Subcutaneous preadipocyte (primary cell): ENCODE measurements around the gene LOXL1. TPM values are rescaled to one million over a fixed set of nuclear protein-coding genes. Genes with fewer than 3 reads are reported as not detected.

Experiments
- total RNA-seq: library from RNA; depleted of rRNA; stranded (reverse); fragments of >200 nt; gene quantifications from 2 replicates; pipeline ENCODE4 v1.2.3, GENCODE V29; 2012

The LOXL1 gene, protein sequence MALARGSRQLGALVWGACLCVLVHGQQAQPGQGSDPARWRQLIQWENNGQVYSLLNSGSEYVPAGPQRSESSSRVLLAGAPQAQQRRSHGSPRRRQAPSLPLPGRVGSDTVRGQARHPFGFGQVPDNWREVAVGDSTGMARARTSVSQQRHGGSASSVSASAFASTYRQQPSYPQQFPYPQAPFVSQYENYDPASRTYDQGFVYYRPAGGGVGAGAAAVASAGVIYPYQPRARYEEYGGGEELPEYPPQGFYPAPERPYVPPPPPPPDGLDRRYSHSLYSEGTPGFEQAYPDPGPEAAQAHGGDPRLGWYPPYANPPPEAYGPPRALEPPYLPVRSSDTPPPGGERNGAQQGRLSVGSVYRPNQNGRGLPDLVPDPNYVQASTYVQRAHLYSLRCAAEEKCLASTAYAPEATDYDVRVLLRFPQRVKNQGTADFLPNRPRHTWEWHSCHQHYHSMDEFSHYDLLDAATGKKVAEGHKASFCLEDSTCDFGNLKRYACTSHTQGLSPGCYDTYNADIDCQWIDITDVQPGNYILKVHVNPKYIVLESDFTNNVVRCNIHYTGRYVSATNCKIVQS
- total RNA-seq = 84.8 and 93.0 TPM in 2 replicates

DNA sequence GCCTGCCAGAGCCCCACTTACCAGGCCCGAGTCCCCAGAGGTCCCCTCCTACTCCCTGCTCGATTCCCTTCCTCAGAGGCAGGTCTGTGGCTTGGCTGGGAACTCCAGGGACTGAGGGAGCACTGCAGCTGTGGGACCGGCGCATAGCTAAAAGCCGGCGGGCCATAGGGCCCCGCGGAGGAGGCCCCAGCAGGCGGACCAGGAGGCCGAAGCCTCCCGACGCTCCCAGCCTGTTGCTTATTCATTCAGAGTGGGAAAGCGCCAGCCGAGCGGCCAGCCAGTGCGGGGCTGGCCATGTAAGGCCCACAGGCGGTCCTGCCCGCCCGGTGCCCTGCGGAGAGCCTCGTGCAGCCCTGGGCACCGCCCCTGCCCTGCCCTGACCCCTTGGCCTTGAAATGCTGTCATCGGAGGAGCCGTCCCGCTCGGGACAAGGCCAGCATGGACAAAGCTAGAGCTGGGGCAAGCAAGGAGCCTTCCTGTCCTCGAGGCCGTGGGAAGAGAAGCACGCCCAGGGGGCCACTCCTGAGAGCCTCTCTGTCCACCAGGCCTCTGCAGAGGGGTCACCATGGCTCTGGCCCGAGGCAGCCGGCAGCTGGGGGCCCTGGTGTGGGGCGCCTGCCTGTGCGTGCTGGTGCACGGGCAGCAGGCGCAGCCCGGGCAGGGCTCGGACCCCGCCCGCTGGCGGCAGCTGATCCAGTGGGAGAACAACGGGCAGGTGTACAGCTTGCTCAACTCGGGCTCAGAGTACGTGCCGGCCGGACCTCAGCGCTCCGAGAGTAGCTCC is at the start of gene LOXL1:
TSS of gene LOXL1 (plus strand) at position 244 of the 784 bp plus-strand sequence. CDS start at position 566, 322 bp downstream.

GRCh38 chr15:73991726-73992593 is 65.7 kb downstream of the LOXL1 start, which contains the start of gene STOML1:
Gene STOML1 (minus strand): TSS chr15:73992295. CDS start chr15:73992223, 72 bp downstream.

DNA sequence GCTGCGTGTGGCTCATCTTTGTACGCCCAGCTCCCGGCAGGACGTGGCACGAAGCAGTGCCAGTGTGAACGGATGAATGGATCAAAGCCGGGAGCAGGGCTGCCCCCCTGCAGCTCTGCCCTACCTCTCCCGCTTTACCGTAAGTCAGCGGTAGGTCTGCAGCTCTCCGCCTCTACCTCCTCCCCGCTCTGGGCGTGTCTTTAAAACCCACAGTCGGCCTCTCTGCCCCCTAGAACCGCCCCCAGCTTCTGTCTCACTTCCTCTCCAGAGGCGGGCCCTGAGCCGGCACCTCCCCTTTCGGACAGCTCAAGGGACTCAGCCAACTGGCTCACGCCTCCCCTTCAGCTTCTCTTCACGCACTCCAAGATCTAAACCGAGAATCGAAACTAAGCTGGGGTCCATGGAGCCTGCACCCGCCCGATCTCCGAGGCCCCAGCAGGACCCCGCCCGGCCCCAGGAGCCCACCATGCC is 68.2 kb downstream of the LOXL1 start, which contains the start of gene PML:
TSS of gene PML (plus strand) at position 304 of the 471 bp plus-strand sequence. CDS start at position 401, 97 bp downstream.

Other genes with a start within 250 kb of the LOXL1 start
- gene CD276, start 242.1 kb upstream of the LOXL1 start, total RNA-seq = 143 and 169 TPM in 2 replicates
- 0.59 and 0.73 TPM in 2 replicates for gene INSYN1, start 173.1 kb upstream of the LOXL1 start, total RNA-seq
- gene TBC1D21, start 52.9 kb upstream of the LOXL1 start, total RNA-seq = not detected in 2 replicates
- gene STOML1, start 65.8 kb downstream of the LOXL1 start, total RNA-seq = 12.9 and 17.2 TPM in 2 replicates
- gene PML, start 68.3 kb downstream of the LOXL1 start, total RNA-seq = 42.3 and 46.3 TPM in 2 replicates
- not detected in 2 replicates for gene GOLGA6A, start 156.1 kb downstream of the LOXL1 start, total RNA-seq
- gene ISLR2, start 204.1 kb downstream of the LOXL1 start, total RNA-seq = not detected in 2 replicates
- 2.5 and 18.7 TPM in 2 replicates for gene ISLR, start 247.2 kb downstream of the LOXL1 start, total RNA-seq